HepG2 (cell line): Measurements from ENCODE around the gene BASP1. TPM values are rescaled to one million over a fixed set of nuclear protein-coding genes. Genes with fewer than 3 reads are reported as not detected.

Experiments used
- ATAC-seq: fragments of 200-7000 bp; cut with Tn5 transposase; 3 replicates; pipeline ENCODE4 v1.9.1; 2020; ENCODE audit warnings: mild to moderate bottlenecking, moderate library complexity
- BruUV-seq: library from RNA; stranded (reverse); fragments of 400-500 nt; replicated peaks from 2 replicates; lab custom pipeline; 2021; lab: Mats Ljungman, UMichigan
- CTCF ChIA-PET: fragments of 300-600 bp; formaldehyde crosslinking; extraction: SDS; loops from one replicate; lab custom pipeline; 2021; ENCODE audit warnings: low total read pairs, inconsistent platforms, low intra/inter-chr PET ratio; lab: Yijun Ruan, JAX
- POLR2A ChIA-PET: fragments of 350-600 bp; sonication (Branson Sonifier 250); formaldehyde crosslinking; loops from one replicate; lab custom pipeline; 2020; ENCODE audit warnings: antibody characterized with exemption, inconsistent platforms; lab: Yijun Ruan, JAX
- DNase-seq: peaks from one replicate; pipeline ENCODE4 v3.0.0-alpha.2; 2015; ENCODE audit warnings: low spot score
- FAIRE-seq: peaks from 3 replicates; lab custom pipeline; 2011; peaks lifted over from hg19 to GRCh38; lab: Jason Lieb, UNC
- H2AFZ ChIP-seq: one replicate; pipeline ENCODE4 v1.6.1; 2011; ENCODE audit warnings: low read length, inconsistent platforms
- H3K27ac ChIP-seq: fragments of 300-600 bp; 3 replicates; pipeline ENCODE4 v1.8.0; 2011; ENCODE audit warnings: mixed run types, mild to moderate bottlenecking, mixed read lengths, low read length, inconsistent platforms; ENCODE audit not compliant: insufficient read depth; ENCODE audit errors: extremely low read length
- H3K27me3 ChIP-seq, 2 experiments: fragments of 200-600 bp in 1 of 2; 2 replicates in 1 of 2; 3 replicates in 1 of 2; pipeline versions ENCODE4 v1.6.0 to v1.8.0; 2011; ENCODE audit warnings: low read length in 2 of 2, mild to moderate bottlenecking in 2 of 2, moderate library complexity in 2 of 2, inconsistent platforms in 1 of 2; ENCODE audit not compliant: insufficient read depth in 2 of 2, control insufficient read depth in 1 of 2
- H3K36me3 ChIP-seq, 2 experiments: fragments of 200-600 bp in 1 of 2; replicated peaks in 1 of 2; 2 replicates in 1 of 2; 3 replicates in 1 of 2; pipeline versions ENCODE4 v1.5.1 to v1.8.0; 2011; ENCODE audit warnings: low read length in 2 of 2, inconsistent platforms in 1 of 2; ENCODE audit not compliant: insufficient read depth in 2 of 2, control insufficient read depth in 1 of 2
- H3K4me1 ChIP-seq: 2 replicates; pipeline ENCODE4 v1.5.1; 2012; ENCODE audit warnings: low read length, inconsistent platforms; ENCODE audit not compliant: insufficient read depth
- H3K4me2 ChIP-seq: 2 replicates; pipeline ENCODE4 v1.6.0; 2011; ENCODE audit warnings: low read depth, low read length, inconsistent platforms
- H3K4me3 ChIP-seq, 3 experiments: fragments of 200-600 bp in 1 of 3; sonication (generic), shearing (Covaris generic) in 1 of 3; replicated peaks in 1 of 3; 2 replicates each; pipeline ENCODE4 v1.5.1; 2011 to 2016; ENCODE audit warnings: low read length in 3 of 3, inconsistent platforms in 2 of 3, low read depth in 2 of 3, mild to moderate bottlenecking in 2 of 3, control low read depth in 1 of 3, mixed read lengths in 1 of 3; ENCODE audit not compliant: insufficient read depth in 1 of 3
- H3K79me2 ChIP-seq: one replicate; pipeline ENCODE4 v1.6.1; 2011; ENCODE audit warnings: low read length, inconsistent platforms; ENCODE audit not compliant: insufficient read depth
- H3K9ac ChIP-seq: 2 replicates; pipeline ENCODE4 v1.6.0; 2011; ENCODE audit warnings: mild to moderate bottlenecking, low read depth, low read length, inconsistent platforms; ENCODE audit not compliant: insufficient read depth
- H3K9me3 ChIP-seq: 2 replicates; pipeline ENCODE4 v1.5.1; 2012; ENCODE audit warnings: mild to moderate bottlenecking, low read length
- H4K20me1 ChIP-seq: 2 replicates; pipeline ENCODE4 v1.6.0; 2011; ENCODE audit warnings: inconsistent platforms, mild to moderate bottlenecking, low read length, moderate library complexity; ENCODE audit not compliant: insufficient read depth
- DNMT1 ChIP-seq: sonication (generic); formaldehyde crosslinking; IDR thresholded peaks from 2 replicates; pipeline ENCODE4 v1.5.1; 2020; ENCODE audit warnings: mild to moderate bottlenecking, missing genetic modification reagents
- FOXA3 ChIP-seq: IDR thresholded peaks from 2 replicates; pipeline ENCODE4 v1.6.1; 2016; ENCODE audit warnings: missing genetic modification reagents, missing compliant biosample characterization
- FOXP1 ChIP-seq, 2 experiments: fragments of 450-650 bp in 1 of 2; IDR thresholded peaks; 2 replicates each; pipeline ENCODE4 v1.6.1; 2017 to 2018; ENCODE audit warnings: antibody characterized with exemption in 1 of 2
- FUBP1 ChIP-seq: sonication (generic); formaldehyde crosslinking; IDR thresholded peaks from 2 replicates; pipeline ENCODE4 v1.5.1; 2020; ENCODE audit warnings: missing genetic modification reagents, mild to moderate bottlenecking, borderline replicate concordance
- MEIS2 ChIP-seq: sonication (generic); formaldehyde crosslinking; IDR thresholded peaks from 2 replicates; pipeline ENCODE4 v1.9.0; 2021; ENCODE audit warnings: mild to moderate bottlenecking, missing genetic modification reagents
- PRDM15 ChIP-seq: sonication (generic); formaldehyde crosslinking; IDR thresholded peaks from 2 replicates; pipeline ENCODE4 v1.4.0; 2020; ENCODE audit warnings: missing genetic modification reagents
- TFDP2 ChIP-seq: sonication (generic); formaldehyde crosslinking; IDR thresholded peaks from 2 replicates; pipeline ENCODE4 v1.4.0; 2020; ENCODE audit warnings: missing genetic modification reagents
- ZBTB4 ChIP-seq: sonication (generic); formaldehyde crosslinking; IDR thresholded peaks from 2 replicates; pipeline ENCODE4 v1.4.0; 2020; ENCODE audit warnings: missing genetic modification reagents, mild to moderate bottlenecking, borderline replicate concordance
- ZBTB44 ChIP-seq: sonication (generic); formaldehyde crosslinking; IDR thresholded peaks from 2 replicates; pipeline ENCODE4 v1.4.0; 2020; ENCODE audit warnings: missing genetic modification reagents
- ZNF383 ChIP-seq: sonication (generic); formaldehyde crosslinking; IDR thresholded peaks from 2 replicates; pipeline ENCODE4 v1.4.0; 2020; ENCODE audit warnings: missing genetic modification reagents, mild to moderate bottlenecking, borderline replicate concordance
- ZNF768 ChIP-seq: sonication (generic); formaldehyde crosslinking; IDR thresholded peaks from 2 replicates; pipeline ENCODE4 v1.4.0; 2020; ENCODE audit warnings: missing genetic modification reagents
- ZNF816 ChIP-seq: sonication (generic); formaldehyde crosslinking; IDR thresholded peaks from 2 replicates; pipeline ENCODE4 v1.8.0; 2022; ENCODE audit warnings: missing genetic modification reagents, mild to moderate bottlenecking, borderline replicate concordance
- ZNF891 ChIP-seq: sonication (generic); formaldehyde crosslinking; IDR thresholded peaks from 2 replicates; pipeline ENCODE4 v1.5.0; 2020; ENCODE audit warnings: mild to moderate bottlenecking, missing genetic modification reagents
- WGBS: methylation state at CpG from one replicate; pipeline ENCODE4 v1.1.6; 2017; ENCODE audit warnings: low lambda C conversion rate; 5-methylcytosine and 5-hydroxymethylcytosine counted together
- in situ Hi-C: cut with HindIII; loops from 2 replicates; pipeline ENCODE4 v1.10.0; 2017; ENCODE audit warnings: low pct_unique_long_range_greater_than_20kb; ENCODE audit not compliant: extremely low pct_ligation_motif_present
- intact Hi-C: fragments of 100-400 bp; cut with micrococcal nuclease; formaldehyde crosslinking; loops from one replicate; pipeline ENCODE4 v1.10.0; 2022; ENCODE audit not compliant: unreplicated experiment
- polyA plus RNA-seq, 8 experiments: library from polyadenylated mRNA; depleted of rRNA in 3 of 8; stranded (reverse) in 7 of 8; unstranded in 1 of 8; fragments of >200 nt; fragmentation: Illumina TruSeq in 4 of 8; extraction: Trizol in 4 of 8; gene quantifications; 2 replicates each; pipeline versions ENCODE4 v1.2.1 to v1.2.3, GENCODE V29; 2011 to 2016; ENCODE audit warnings: low read depth in 4 of 8, missing spikeins in 1 of 8, mixed read lengths in 1 of 8; ENCODE audit not compliant: insufficient read depth in 1 of 8
- total RNA-seq, 5 experiments: library from RNA; depleted of rRNA; stranded (reverse); fragments of >200 nt; fragmentation: Illumina TruSeq; extraction: Trizol; gene quantifications; 2 replicates each; pipeline ENCODE4 v1.2.3, GENCODE V29; 2016; ENCODE audit warnings: low read depth in 1 of 5

BASP1 gene
- total and polyA plus RNA-seq, 2 of the 13 experiments (the other 11 are each of a cell fraction or from before 2014, with no cell fraction given): 0.04 TPM; not detected in 1

- no peaks in the 10 kb centered on the region for H3K4me1 ChIP-seq
- intact Hi-C loops: no loop called here
- H3K4me2 ChIP-seq: no peak overlapping the region
- no peaks in the 10 kb centered on the region for H3K36me3 ChIP-seq
- no peak overlapping the region for H2AFZ ChIP-seq
- no peaks in the 10 kb centered on the region for H3K79me2 ChIP-seq
- 5% methylated on average over 9 of the region's 9 CpGs for whole genome bisulfite sequencing
- H3K27me3 ChIP-seq: no peaks in the 10 kb centered on the region; a peak in 1 of 5 replicates
- no peak for DNase-seq
- BruUV-seq: no TSS peak
- no peak for FAIRE-seq
- CTCF ChIA-PET: no interaction called here
- no peaks in the 10 kb centered on the region for H4K20me1 ChIP-seq
- POLR2A ChIA-PET: no interaction called here
- no peak for ATAC-seq
- H3K9me3 ChIP-seq: no peaks in the 10 kb centered on the region
- no peak overlapping the region for H3K9ac ChIP-seq
- H3K27ac ChIP-seq: no peak overlapping the region
- in situ Hi-C loops: no loop called here
- H3K4me3 ChIP-seq: no peak overlapping the region
- TF ChIP-seq DNMT1 (CRISPR knock-in tag) (no peak), FOXA3 (no peak), ZNF891 (CRISPR knock-in tag) (no peak), ZBTB44 (CRISPR knock-in tag) (no peak), FUBP1 (CRISPR knock-in tag) (no peak), MEIS2 (no peak), ZNF816 (no peak), PRDM15 (no peak), FOXP1 (IDR thresholded peaks at IDR 0.05) (no peak), FOXP1 (CRISPR knock-in tag; IDR thresholded peaks at IDR 0.05) (no peak), ZNF768 (no peak), ZBTB4 (CRISPR knock-in tag) (no peak), ZNF383 (no peak), TFDP2 (CRISPR knock-in tag) (no peak)
Measured at GRCh38 chr5:17225520-17225919, 8.1 kb downstream of the BASP1 start.
